NCI-H1092 (cell line): ENCODE results near the gene HOXD12.

Experiments
- DNase-seq: peaks from one replicate; lab custom pipeline; 2025; lab: John Stamatoyannopoulos, UW

The HOXD12 gene

DNA sequence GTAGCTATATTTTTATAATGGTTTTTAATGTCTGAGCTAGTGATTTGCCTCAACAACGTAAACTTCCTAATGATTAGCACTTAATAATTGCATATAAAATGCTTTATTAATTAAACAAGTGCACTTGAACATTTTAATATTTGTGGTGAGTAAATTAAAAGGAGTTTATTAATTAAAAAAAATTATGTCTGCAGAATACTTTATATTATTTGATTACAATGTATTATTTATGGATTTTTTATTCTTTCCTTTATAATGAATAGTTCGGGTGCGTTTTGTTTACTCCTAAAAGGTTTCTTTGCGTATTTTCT is 32.2 kb downstream of the HOXD12 start:
- no peak for DNase-seq

DNA sequence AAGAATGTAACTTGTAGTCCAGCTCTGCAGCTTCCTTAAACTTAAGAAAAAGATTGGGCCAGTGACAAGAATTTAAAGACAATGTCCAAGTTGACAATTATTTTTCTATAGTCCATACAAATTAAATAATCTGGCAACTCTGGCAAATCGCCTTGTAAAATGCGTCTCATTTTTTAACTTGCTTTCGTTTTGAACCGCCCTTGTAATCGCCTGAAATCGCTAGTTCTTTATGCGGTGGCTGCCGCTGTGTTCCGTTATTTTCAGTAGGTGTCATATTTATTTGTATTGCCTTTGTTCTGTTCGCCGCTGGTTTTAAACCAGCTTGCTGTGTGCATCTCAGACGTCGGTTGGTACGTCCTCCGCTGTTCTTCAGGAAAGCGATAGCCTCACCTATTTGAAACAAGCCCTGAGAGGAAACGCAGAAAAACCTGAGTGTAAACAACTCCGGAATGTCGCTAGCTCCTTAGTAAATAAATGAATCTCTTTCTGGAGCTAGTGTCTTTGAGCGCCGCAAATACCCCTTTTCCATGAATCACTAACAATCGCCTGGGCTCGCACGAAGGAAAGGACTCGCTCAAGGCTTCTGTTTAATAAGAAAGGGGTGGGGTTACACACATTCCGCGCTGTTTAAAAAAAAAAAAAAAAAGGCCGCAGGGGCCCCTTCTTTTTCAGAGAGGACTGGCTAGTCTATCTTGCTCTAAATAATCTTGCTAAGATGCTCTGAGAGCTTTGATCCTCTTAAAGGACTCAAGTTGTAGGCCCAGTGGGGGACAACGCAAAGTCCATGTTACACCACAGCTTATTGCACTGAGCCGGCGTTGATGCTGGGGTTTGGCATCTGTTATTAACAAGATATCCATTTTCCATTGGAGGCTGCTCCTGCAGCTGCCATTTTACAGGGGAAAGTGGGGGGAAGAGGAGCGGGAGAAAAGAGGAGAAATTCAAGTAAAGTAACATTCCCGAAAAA is 32.9 kb downstream of the HOXD12 start:
- DNase-seq = no peak

DNA sequence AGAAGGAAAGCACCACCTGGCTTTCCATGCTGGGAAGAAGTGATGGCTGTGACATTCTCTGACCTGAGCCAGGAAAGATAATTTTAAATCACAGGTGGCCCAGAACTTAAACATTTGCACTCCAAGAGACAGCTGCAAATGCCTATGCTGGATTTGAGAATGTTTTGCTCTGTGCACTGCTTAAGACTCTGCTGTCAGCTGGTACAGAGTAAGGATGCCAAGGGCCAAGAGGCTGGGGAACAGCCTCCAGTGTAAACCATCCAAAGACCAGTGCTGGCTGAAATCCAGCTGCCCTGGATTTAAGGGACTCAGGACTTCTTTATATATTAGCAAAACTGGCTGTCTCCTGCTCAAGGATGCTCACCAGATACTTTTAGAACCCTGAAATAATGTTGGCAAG is 33.8 kb downstream of the HOXD12 start:
- DNase-seq = no peak

DNA sequence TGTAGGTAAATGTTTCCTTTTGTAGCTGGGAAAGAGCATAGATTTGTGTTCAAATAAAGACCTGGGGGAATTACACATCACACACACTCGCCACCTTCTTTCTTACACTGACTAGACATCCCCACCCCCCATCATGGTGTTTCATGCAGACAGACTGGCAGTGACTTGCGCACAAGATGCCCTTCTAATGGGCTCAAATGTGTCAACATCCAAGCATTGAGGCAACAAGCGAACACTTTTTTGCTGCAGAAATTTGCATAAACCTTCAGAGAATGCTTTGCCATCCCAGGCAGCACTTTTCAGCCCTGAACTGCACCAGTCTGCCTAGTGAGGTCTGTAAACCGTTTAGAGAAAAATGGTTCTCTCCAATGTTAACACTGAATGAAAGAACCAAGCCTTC is 34.4 kb downstream of the HOXD12 start:
- no peak for DNase-seq

DNA sequence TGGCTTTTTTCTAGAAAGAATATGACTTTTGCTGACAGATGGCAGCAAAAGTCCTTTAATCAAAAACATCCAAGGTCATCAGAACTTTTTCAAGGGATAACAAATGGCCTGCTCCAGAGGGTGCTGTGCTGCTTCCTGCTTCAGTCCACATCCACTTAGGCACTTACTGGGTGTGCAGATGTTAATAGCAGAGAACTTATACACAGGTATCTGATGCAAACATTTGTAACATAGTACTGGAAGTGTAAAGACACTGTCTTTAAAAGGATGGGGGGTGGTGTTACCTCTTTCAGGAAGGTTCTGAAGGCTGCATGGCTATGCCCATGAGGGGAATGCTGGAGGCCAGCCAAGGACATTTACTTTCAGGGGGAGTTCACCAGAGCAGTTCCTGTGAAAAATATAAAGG is 35.4 kb downstream of the HOXD12 start:
- DNase-seq = no peak

DNA sequence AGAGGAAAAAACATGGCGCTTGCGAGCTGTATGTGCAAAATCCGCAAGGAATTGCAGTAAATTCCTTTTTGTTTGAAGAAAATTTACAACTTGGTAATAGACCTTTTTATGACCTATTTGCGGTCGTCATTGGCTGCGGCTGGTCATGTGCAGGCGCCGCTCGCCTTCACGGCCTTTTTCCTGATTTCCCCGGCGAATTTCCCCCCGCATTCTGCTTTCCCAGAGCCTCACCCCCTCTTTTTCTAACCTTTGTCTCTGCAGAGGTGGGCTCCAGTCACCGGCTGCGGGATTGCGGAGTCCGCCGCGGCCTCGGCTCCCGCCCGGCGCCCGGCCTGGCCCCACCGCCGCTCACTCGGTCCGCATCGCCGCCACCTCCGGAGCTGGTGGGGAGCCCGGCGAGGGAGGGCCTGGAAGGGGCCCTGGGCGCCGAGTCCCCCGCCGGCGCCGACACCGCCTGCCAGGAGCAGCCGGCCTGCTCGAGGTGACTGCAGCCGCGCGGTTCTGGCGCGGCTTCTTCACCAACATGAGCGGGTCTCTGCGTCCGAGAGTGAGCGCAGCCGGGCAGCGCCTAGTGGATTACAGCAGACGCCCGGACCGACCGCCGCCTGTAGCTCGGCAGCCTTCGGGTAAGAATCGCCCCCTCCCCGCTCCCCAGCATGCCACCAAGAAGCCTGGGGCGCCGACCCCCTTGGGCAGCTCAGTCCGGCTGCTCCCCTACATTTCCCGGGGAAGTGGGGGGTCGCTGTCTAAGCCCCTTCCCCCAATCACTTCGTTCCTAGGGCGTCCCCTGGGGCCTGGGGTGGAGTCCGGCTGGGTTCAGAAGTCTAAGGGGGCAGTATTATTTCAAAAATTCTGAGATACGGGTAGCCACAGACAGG is 37.0 kb downstream of the HOXD12 start:
- no peak for DNase-seq

DNA sequence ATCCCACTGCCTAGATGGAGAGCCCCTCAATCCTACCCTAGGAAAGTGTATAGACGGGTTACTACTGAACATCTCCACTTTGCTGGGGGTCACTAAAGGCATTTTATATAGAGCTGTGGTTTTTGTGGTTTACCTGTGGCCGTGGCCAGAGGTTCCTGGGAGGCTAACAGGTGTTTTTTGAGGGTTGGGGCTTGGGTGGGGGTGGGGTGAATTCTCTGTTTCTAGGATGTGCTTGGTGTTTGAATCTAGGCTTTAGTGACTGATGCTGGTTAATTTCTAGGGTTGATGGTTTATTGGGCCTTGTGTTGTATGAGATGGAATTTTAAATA is 37.6 kb downstream of the HOXD12 start:
- no peak for DNase-seq

DNA sequence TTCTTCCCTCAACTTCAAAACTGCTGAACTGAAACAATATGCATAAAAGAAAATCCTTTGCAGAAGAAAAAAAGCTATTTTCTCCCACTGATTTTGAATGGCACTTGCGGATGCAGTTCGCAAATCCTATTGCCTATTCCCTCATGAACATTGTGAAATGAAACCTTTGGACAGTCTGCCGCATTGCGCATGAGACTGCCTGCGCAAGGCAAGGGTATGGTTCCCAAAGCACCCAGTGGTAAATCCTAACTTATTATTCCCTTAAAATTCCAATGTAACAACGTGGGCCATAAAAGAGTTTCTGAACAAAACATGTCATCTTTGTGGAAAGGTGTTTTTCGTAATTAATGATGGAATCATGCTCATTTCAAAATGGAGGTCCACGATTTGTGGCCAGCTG is 38.3 kb downstream of the HOXD12 start:
- no peak for DNase-seq

DNA sequence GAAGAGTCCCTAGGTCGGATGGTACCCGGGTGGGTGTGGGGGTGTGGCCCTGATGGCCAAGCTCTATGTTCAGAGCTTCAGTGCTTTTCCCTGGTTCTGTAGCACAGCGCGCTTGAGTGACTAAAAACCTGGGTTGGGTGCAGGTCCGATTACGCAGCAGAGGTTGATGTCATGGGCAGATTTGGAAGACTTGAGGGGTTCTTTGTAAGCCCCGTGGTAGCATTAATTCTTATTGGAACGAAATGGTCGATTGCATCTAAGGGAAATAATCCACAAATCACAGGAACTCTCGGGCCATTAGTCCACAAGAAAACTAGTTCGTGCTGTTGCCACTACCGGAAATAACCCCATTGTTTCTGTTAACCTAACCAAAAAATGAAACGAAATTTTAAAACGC is 38.9 kb downstream of the HOXD12 start:
- DNase-seq = no peak

DNA sequence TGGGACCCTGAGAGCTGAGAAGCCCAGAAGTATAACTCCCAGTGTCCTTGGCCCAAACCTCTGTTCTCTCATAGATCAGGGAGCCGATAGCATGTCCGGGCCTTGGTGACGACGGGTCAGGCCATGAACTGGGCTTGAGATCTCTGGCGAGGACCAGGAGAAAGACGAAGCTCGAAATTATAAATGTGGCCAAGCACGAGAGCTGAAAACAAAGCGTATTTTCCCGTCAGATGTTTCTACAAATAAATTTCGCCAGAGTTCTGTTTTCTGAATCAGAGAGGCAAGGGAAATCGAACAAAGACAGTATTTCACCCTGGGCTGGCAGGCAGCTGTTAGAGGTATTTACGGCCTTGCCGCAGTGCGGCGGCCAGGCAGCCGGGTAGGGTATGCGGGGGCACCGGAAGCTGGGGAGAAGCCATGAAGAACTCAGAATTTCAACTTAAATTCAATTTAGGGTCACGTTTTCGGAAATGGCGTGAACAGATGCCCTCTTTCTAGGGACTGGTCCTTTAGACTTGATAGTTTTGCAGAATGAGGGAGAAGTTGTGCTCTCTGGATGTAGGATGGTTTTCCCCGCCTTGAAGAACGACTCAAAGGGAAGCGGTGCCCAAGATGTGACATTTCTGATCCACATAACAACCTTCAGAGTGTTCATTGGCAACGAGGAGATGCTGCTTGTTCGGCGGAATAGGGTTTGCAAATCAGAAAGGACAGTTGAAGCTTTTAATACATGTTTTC is 39.5 kb downstream of the HOXD12 start:
- DNase-seq = no peak

DNA sequence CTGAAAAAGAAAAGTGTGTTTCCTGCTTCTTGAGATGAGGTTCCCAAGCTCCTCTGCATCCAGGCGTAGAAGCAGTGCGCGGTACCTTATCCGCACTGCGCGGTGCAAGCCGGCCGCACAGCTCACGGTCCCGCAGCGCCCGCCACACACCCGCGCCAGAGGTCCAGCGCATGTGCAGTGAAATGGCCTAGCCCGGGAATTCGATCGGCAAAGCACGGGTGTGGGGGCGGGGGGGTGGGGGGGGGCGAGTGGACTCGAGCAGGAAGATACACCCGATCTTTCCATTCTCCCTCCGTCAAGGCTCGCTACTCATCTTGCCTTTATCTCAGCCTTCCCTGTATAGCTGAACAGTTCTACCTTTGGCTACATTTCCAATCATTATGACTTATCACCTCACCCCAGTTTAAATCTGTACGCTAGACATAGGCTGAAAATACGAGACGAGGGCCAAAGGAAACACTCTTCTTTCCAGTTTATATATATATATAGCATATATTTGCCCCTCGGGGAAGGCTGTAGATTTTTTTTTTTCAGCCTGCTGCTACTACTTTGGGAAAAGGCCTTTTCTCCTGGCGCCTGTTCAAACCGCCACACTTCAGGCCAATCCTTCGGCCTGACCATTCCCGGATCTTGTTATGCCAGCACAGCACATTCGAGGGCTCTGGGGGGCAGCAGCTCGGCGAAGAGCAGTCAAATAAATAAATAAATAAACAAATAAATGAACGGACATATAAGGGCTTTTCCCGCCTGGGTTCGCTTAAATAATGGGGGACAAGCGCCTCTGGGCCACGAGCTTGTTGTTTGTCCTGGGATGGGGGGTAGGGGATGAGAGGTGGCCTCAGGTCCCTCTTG is 40.3 kb downstream of the HOXD12 start:
- DNase-seq = no peak

DNA sequence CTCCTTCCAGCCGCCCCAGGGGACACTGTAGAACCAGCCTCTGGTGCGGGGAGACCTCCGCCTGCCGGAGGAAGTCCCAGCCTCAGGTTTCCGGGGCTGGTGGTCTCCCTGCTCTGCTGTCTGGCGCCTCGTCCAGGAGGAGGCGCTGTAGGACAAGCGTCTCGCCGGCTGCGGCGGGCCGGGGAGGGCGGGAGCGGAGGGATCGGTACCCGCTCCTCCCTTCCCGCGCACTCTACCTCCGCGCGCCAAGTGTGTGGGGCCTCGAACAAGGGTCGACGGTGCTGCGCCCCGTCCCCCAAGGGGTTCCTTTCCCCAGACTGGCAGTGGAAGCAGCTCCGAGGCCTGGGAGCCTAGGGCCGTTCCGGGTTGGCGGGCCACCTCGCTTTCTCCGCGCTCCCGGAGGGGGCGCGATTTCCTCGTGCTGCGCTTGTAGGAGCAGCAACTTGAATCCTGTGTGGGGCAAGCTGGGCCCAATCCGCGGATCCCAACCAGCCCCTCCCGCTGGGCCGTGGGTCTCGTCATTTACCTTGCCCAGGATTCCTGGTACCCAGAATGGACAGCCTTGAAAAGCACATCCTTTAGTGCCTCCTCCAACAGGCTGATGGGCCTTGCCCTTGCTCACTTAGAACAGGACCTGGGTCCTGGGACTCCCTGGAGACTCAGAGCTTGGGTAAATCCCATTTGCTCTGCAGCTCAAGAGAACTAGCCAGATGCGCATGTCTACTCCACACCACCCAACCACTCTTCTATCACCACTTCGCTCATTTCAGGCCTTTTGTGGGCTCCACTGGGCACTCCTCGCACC is 41.1 kb downstream of the HOXD12 start:
- DNase-seq = peak; percentile 72

DNA sequence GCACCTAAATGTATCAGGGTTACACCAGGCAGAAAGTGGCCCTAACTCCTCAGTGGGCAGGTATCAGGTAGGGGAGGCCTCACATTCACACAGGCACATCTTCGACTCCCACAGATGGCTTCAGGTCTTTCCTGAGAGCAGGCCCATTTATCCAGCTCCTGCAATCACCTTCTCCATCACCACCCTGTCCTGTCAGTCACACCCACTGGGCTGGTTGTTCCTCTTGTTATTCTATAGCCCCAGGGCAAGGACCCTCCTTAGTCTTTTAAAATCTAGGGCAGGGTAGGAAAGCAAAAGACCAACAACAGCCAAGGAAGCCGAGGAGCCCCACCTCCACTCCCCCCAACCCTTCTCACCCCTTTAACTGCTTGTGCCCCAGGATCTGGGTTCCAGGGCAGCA is 42.7 kb downstream of the HOXD12 start:
- no peak for DNase-seq

DNA sequence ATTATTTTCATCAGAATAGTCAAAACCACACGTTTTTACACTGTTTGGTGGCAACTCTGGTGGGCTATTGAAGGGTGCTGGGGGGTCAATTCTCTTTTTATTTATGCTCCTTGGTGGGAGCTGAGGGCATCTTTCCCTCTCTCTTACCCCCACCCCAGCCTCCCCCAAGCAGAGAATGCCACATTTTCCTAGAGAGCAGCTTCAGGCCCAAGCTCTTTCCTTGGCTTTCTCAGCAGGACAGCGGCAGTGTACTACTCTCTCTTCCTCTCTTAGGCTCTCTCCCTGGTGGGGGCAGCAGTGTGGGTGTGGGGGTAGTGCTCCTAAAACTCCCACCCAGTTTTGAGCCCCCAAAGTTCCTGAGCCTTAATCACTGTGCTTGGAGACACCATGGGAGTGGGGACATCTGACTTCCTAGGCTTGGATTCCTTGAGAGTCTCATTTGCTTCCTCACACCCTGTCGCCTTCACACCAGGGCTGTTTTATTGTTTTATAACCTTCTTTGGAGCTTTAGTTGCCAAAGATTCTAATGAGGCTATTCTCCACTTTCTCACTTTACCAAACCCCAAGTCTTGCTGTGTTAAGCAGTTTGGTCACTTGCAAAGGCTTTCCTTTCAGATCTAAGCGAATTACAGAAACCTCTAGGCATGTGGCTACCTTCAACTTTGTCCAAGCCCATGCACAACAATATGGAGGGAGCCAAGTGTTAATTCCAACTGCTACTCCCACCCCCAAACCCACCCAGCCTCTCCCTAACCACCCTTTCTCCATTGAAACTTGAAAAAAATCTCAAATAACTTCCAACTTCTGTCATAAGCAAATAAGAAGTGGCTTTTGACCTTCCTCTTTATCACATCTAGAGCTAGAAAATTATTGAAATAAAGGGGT is 45.7 kb downstream of the HOXD12 start:
- no peak for DNase-seq

DNA sequence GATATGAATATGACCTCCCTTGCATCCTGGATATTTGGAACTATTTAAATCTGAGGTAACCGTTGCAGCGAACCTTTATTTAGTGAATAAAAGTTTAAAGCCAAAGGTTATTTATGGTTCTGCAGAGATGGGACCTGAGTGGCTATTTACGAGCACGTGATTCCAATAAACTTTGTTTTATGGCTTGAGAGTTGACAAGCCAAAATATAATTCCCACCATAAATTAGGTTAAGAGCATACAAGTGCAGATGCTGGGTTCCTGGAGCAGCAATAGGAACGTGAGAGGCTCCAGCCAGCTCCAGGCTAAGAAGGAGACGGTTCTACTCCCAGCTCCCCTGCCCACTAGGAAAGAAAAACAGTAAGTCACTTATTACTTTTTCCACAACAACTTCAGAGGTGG is 46.5 kb downstream of the HOXD12 start:
- no peak for DNase-seq

DNA sequence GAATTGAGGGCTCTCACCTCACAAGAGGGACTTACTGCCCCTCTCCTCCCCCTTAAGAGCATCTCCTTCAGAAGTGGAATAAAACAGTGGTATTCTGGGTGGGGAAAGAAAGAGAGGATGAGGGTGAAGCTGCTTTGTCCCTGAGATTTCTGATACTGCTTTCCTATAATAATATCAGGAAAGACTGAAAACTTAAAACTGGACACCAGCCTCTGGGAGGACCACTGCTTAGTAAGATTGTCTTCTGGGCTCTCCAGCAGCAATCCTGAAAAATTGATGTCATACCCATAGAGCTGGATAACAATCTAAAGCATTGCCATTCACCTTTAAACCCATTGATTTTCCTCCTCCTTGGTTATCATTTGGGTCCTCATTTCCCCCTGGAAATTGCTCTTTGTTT is 47.0 kb downstream of the HOXD12 start:
- DNase-seq = no peak

DNA sequence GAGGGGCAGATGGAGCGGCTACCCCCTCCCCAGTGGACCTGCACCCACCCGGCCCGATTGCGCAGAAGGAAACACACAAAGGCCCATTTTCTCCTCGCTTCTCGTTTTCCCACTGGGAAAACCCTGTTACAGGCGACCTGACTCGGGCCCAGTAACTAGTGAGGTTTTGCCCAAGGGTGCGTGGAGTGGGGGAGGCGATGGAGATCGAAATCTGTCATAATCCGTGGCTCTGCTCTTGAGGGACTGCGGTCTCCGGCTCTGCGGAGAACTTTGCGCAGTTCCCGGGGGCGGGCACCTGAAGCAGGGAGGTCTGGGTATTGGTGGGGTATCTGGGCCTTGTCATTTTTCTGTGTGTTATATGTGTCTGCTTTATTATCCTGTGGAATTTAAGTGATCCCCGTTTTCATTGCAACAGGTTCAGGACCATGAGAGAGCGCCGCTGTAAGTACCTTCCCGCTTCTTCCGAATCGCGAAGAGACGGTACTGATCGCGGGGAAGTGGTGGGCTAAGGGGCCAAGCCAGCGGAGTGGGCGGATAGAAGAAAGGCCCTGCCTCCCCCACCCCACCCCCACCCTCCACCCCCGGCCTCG is 47.7 kb downstream of the HOXD12 start:
- DNase-seq = no peak

DNA sequence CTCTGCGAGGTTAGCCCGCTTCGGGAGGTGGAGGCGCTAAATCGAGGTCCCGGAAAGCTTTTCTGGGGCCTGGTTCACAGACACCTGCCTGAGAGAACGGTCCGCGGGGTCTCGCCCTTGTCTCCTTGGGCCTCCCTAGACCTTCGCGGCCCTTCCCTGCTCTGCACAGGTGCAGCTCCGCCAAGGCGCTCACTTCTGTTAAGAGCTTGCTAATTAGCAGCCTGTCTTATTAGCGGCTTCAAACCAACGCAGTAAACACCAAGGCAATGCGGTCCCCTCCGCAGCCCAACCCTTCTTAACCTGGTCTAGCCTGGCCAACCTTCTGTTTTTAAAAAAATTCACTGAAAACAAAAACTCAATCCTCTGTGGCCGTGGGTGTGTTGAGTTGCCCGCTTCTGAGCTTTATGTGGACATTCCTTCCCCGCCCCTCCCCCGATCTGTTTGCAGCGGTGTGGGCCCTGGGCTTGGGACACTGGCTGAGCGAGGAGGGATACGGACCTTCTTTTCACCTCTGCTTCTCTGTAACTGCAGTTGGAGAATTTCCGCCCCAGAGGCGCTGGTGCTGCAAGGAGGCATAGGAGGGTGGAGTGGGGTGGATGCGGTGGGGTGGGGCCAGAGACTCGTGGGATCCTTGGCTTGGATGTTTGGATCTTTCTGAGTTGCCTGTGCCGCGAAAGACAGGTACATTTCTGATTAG is 48.4 kb downstream of the HOXD12 start:
- DNase-seq = no peak
